Thymus (tissue), 14 donors: ENCODE measurements around the gene CACNA2D3. TPM values are rescaled to one million over a fixed set of nuclear protein-coding genes. Genes with fewer than 3 reads are reported as not detected.
A peak's percentile ranks its signal among the peaks of the same experiment; 100 is the strongest.

Source experiments
- DNase-seq, 9 donors: peaks; one replicate each; pipeline ENCODE4 v3.0.0-alpha.2; 2013; ENCODE audit warnings: low spot score in 9 of 9, low read depth in 6 of 9, missing footprints in 1 of 9
- H3K27ac ChIP-seq, 2 donors: one replicate each; pipeline ENCODE4 v1.5.1; 2013; ENCODE audit warnings: control low read depth in 1 of 2, low read depth in 1 of 2, low read length in 1 of 2, mild to moderate bottlenecking in 1 of 2, moderate library complexity in 1 of 2
- H3K27me3 ChIP-seq, 2 donors: one replicate each; pipeline ENCODE4 v1.5.1; 2013; ENCODE audit warnings: low read length in 1 of 2; ENCODE audit not compliant: control insufficient read depth in 2 of 2, insufficient read depth in 1 of 2
- H3K36me3 ChIP-seq, 2 donors: one replicate each; pipeline ENCODE4 v1.5.1; 2013; ENCODE audit warnings: low read length in 1 of 2, mild to moderate bottlenecking in 1 of 2, moderate library complexity in 1 of 2; ENCODE audit not compliant: control insufficient read depth in 2 of 2, insufficient read depth in 2 of 2
- H3K4me1 ChIP-seq, 2 donors: one replicate each; pipeline ENCODE4 v1.5.1; 2013; ENCODE audit warnings: low read length in 2 of 2; ENCODE audit not compliant: control insufficient read depth in 2 of 2, insufficient read depth in 2 of 2
- H3K4me3 ChIP-seq, 2 donors: one replicate each; pipeline ENCODE4 v1.5.1; 2013; ENCODE audit warnings: low read length in 2 of 2, control low read depth in 1 of 2, mild to moderate bottlenecking in 1 of 2
- H3K9me3 ChIP-seq, 2 donors: one replicate each; pipeline ENCODE4 v1.5.1; 2013; ENCODE audit warnings: low read length in 1 of 2, mild to moderate bottlenecking in 1 of 2; ENCODE audit not compliant: control insufficient read depth in 2 of 2, insufficient read depth in 1 of 2
- WGBS: extraction: QIAGEN DNeasy Blood & Tissue Kit; methylation state at CpG from one replicate; pipeline ENCODE4 v1.1.7; 2013; 5-methylcytosine and 5-hydroxymethylcytosine counted together
- long read RNA-seq, 10 donors: transcript quantifications; one replicate each; lab custom pipeline, GENCODE V29; 2026
- polyA plus RNA-seq: library from polyadenylated mRNA; stranded (reverse); fragments of 200-250 nt; gene quantifications from one replicate; pipeline ENCODE4 v1.2.3, GENCODE V29; 2013
- total RNA-seq: library from RNA; stranded (reverse); fragments of 120-200 nt; gene quantifications from one replicate; pipeline ENCODE4 v1.2.4, GENCODE V29; 2013
- donor health status: healthy.

CACNA2D3 gene
- total RNA-seq (1.8 TPM), polyA plus RNA-seq (2.1 TPM)
- long read RNA-seq, donor 1: 0 reads
- long read RNA-seq, donor 2: 0 reads
- long read RNA-seq, donor 3: 0 reads
- long read RNA-seq, donor 4: 0 reads
- long read RNA-seq, donor 5: 0 reads
- long read RNA-seq, donor 6: 0 reads
- long read RNA-seq, donor 7: 0 reads
- long read RNA-seq, donor 8: 0 reads
- long read RNA-seq, donor 9: 0 reads
- long read RNA-seq, donor 10: 0 reads

DNA sequence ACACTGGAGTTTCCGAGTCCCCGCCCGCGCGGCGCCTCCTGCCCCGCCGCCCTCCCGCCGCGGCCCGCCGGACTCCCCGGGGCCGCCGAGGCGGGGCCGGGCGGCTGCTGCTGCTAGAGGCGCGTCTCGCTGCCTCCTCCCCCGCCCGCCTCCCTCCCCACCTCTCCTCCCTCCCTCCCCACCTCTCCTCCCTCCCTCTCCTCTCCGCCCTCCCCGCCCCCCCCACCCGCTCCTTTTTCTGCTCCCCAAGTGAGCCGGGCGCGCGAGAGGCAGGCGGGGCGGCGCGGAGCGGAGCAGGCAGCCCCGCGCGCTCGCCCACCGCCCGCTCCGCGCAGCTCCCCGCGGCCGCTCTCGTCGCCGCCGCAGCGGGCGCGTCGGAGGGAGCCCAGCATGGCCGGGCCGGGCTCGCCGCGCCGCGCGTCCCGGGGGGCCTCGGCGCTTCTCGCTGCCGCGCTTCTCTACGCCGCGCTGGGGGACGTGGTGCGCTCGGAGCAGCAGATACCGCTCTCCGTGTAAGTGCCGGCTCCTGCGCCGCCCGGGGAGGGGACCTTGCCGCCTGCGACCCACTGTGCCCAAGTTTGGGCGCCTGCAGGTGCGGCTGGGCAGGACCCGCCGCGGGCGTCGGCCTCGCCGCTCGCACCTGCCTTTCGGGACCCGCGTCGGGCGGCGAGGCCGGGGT lies at the start of gene CACNA2D3:
Gene CACNA2D3, plus strand, starts transcription at position 229 of the 679 bp plus-strand sequence.
- Histone ChIP-seq H3K27ac (no peak within 1 kb of the TSS), H3K4me3 (peak within 1 kb of the TSS in 1 of 2 donors; percentile 22), H3K27me3 (peaks cover 59 to 66% of the 10 kb centered on the region in 2 donors), H3K36me3 (no peaks in the 10 kb centered on the region), H3K9me3 (no peaks in the 10 kb centered on the region), H3K4me1 (no peaks in the 10 kb centered on the region)
- WGBS: 2% methylated on average over 97 of the region's 100 CpGs
- no peak for DNase-seq

- WGBS: 95% methylated on average over 4 of the region's 4 CpGs
- Histone ChIP-seq H3K27ac (no peak overlapping the region), H3K36me3 (no peaks in the 10 kb centered on the region), H3K27me3 (no peaks in the 10 kb centered on the region), H3K9me3 (peaks cover 4 to 7% of the 10 kb centered on the region in 2 donors), H3K4me1 (peaks cover 0 to 2% of the 10 kb centered on the region in 2 donors), H3K4me3 (no peak overlapping the region)
- no peak for DNase-seq
These were observed 49.0 kb upstream of the CACNA2D3 start for GRCh38 chr3:54073386-54073785.

DNA sequence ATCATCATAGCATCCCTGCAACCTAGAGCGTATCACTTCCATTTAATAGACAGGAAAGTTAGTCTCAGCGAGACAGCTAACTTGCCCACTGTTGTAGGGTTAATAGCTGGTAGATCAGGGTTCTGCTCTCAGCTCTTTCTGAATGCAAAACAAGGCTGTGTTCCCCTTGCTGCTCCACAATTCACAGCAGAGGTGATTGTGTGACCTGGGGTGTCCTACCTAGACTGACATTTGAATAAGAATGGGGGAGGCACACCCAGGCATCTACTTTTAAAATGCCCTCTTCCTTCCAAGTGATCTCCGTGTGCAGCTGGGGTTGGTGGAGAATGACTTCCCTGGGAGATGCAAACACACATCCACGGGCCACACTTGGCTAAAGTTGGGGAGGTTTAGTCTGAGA lies 43.0 kb upstream of the CACNA2D3 start:
- 44% methylated on average over 4 of the region's 4 CpGs for WGBS
- no peaks in the 10 kb centered on the region for H3K27me3 ChIP-seq
- no peak overlapping the region for H3K4me3 ChIP-seq
- H3K9me3 ChIP-seq: no peaks in the 10 kb centered on the region
- DNase-seq: no peak
- no peak overlapping the region for H3K27ac ChIP-seq
- H3K4me1 ChIP-seq: no peaks in the 10 kb centered on the region
- H3K36me3 ChIP-seq: no peaks in the 10 kb centered on the region

DNA sequence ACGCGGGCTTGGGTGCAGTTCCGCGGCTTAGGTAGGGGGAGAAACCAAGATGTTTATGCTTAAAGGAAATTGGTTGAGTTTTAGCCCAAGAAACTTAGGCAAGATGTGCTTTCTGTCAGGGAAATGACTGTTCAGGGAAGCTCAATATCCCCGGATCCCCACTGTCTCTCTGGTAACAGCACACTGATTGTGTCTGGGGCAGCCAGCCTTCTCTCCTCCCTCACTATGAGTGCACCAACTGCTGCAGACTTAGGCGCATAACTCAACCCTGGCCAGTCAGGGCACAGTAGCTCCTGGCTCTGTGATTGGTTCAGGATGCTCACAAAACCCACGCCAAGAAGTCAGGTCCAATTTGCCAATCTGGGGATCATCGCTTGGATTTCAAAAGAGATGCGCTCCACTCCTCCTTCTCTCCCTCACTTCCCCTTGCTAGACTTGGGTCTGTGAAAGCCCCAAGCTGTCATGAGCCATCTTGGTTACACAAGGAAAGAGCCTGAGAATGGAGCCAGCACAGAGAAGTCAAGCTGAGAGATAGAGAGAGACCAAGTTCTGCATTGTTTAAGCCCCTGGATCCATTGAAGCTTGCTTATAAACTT lies 42.5 kb upstream of the CACNA2D3 start:
- Histone ChIP-seq H3K27ac (no peak overlapping the region), H3K36me3 (no peaks in the 10 kb centered on the region), H3K4me3 (no peak overlapping the region), H3K9me3 (no peaks in the 10 kb centered on the region), H3K27me3 (no peaks in the 10 kb centered on the region), H3K4me1 (no peaks in the 10 kb centered on the region)
- DNase-seq: no peak
- 67% methylated on average over 9 of the region's 9 CpGs for WGBS

DNA sequence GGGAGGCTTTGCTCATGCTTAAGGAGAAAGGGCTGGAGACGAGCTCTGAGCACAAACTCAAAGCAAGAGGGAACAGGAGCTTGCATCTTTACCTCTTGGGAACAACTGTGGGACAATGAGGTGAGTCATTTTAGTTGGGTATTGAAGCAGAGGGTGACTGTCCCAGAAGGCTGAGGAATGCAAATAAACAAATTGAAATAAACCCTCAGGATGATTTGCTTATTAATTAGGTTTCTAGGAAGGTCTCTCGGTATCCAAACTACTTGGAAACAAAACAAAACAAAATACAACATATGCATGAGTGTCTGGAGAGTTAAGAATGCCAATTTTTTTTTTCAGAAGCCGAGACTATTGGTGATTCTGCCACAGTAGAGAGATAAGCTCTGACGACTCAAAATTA lies 38.4 kb upstream of the CACNA2D3 start:
- DNase-seq: no peak
- no peak overlapping the region for H3K4me3 ChIP-seq
- H3K9me3 ChIP-seq: no peaks in the 10 kb centered on the region
- no peak overlapping the region for H3K27ac ChIP-seq
- 84% methylated on average over 4 of the region's 4 CpGs for whole genome bisulfite sequencing
- H3K4me1 ChIP-seq: no peaks in the 10 kb centered on the region
- peaks cover 7 to 28% of the 10 kb centered on the region in 2 donors for H3K27me3 ChIP-seq
- H3K36me3 ChIP-seq: no peaks in the 10 kb centered on the region

DNA sequence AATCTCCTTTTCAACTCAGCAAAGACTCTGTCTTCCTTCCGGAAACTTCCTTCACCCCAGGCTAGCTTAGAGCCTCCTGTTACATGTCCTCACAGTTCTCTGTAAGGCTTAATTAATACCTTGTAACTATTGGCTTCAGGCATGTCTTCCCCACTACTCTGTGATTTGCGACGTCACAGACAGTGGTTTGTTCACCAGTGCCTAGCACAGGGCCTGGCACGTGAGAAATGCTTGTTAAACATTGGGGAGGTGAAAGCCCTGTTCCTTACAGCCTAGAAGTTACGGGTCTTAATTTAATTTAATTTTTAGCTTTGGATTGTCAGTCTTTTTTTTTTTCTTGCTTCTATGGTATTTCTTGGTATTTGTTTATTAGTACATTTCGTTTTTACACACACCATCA lies 36.4 kb upstream of the CACNA2D3 start:
- no peak overlapping the region for H3K4me3 ChIP-seq
- H3K4me1 ChIP-seq: no peaks in the 10 kb centered on the region
- no peak overlapping the region for H3K27ac ChIP-seq
- no peaks in the 10 kb centered on the region for H3K9me3 ChIP-seq
- H3K27me3 ChIP-seq: peaks cover 7 to 29% of the 10 kb centered on the region in 2 donors
- no peak for DNase-seq
- H3K36me3 ChIP-seq: no peaks in the 10 kb centered on the region
- 72% methylated on average over 6 of the region's 6 CpGs for WGBS

GRCh38 chr3:54086652-54087405 lies 35.5 kb upstream of the CACNA2D3 start:
- WGBS: 89% methylated on average over 8 of the region's 8 CpGs
- Histone ChIP-seq H3K27ac (no peak overlapping the region), H3K4me3 (no peak overlapping the region), H3K27me3 (peaks cover 7 to 29% of the 10 kb centered on the region in 2 donors), H3K4me1 (no peaks in the 10 kb centered on the region), H3K9me3 (no peaks in the 10 kb centered on the region), H3K36me3 (no peaks in the 10 kb centered on the region)
- no peak for DNase-seq

DNA sequence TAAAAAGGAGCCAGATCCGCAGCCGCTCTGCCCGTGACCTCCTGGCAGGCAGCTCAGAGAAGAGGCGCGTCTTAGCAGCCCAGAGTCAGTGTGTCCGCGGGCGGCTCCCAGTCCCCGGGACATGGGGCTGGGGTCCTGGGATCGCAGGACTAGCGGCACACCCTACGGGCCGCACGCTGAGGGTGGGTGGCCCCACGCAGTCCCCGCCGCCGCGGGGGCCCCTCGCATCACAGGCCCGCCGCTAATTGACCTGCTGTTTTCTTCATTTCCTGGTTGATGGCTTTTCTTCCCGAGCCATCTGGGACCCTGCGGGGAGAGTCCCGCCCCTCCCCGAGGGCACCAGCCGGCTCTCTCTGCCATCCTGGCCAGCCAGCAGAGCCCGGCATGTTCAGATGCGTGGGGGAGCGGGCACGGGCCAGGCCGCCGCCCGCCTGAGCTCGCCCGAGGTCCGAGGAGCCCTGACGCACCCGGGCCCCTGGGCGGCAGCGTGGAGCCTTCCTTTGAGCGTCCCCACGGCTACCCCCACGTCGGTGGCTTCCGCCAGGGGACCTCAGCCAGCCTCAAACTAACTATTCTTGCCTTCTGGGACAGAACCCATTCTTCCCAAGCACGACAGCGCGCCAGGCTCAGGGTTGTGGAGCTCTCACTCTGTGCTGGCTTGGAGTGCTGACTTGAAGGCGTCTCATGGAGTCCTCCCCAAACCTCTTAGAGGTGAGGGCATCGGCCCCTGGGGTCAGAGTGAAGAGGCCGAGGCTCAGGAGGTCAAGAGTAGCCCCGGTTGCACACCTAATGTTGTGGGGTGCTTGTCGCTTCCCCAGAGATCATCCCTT lies 34.6 kb upstream of the CACNA2D3 start:
- no peak overlapping the region for H3K27ac ChIP-seq
- no peaks in the 10 kb centered on the region for H3K9me3 ChIP-seq
- no peak for DNase-seq
- no peaks in the 10 kb centered on the region for H3K4me1 ChIP-seq
- H3K36me3 ChIP-seq: no peaks in the 10 kb centered on the region
- 19% methylated on average over 54 of the region's 54 CpGs for WGBS
- H3K4me3 ChIP-seq: no peak overlapping the region
- peaks cover 7 to 29% of the 10 kb centered on the region in 2 donors for H3K27me3 ChIP-seq
